GM10847 (cell line): ENCODE results near the gene MESP1.

Source experiments
- POLR2A ChIP-seq: IDR thresholded peaks from 2 replicates; pipeline ENCODE4 v1.6.1; 2011; ENCODE audit not compliant: insufficient read length; ENCODE audit errors: extremely low read depth

The MESP1 gene, protein sequence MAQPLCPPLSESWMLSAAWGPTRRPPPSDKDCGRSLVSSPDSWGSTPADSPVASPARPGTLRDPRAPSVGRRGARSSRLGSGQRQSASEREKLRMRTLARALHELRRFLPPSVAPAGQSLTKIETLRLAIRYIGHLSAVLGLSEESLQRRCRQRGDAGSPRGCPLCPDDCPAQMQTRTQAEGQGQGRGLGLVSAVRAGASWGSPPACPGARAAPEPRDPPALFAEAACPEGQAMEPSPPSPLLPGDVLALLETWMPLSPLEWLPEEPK

GRCh38 chr15:89750560-89751542 lies at the start of gene MESP1:
MESP1 (minus strand) TSS chr15:89751249; CDS start chr15:89751231, 18 bp downstream.
- peak; percentile 45 for TF ChIP-seq POLR2A

DNA sequence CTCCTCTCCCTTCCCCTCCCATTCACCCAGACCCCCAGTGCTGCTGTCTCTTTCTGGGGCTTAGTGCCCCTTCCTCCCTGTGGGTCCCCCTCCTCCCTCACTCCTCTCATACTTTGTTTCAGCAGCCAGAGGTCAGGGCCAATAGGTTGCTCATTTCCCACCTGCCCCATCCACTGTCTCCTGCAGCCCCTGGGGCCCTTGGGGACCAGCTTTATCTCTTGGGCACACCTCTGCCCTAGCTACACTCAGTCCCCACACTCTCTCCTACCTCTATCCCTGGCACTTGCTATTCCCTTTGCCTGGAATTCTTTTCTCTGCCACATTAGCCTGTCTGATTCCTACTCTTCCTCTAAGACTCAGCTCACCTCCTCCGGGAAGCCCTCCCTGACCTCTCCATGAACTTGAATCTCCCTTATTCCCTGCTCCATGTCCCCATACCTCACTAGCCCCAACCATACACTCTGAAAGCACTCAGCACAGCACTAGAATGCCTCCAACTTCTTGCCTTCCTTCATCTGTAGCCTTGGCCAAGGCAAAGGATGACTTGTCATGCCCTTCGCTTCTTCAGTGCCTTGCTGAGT lies 49.0 kb upstream of the MESP1 start:
- TF ChIP-seq POLR2A = no peak

DNA sequence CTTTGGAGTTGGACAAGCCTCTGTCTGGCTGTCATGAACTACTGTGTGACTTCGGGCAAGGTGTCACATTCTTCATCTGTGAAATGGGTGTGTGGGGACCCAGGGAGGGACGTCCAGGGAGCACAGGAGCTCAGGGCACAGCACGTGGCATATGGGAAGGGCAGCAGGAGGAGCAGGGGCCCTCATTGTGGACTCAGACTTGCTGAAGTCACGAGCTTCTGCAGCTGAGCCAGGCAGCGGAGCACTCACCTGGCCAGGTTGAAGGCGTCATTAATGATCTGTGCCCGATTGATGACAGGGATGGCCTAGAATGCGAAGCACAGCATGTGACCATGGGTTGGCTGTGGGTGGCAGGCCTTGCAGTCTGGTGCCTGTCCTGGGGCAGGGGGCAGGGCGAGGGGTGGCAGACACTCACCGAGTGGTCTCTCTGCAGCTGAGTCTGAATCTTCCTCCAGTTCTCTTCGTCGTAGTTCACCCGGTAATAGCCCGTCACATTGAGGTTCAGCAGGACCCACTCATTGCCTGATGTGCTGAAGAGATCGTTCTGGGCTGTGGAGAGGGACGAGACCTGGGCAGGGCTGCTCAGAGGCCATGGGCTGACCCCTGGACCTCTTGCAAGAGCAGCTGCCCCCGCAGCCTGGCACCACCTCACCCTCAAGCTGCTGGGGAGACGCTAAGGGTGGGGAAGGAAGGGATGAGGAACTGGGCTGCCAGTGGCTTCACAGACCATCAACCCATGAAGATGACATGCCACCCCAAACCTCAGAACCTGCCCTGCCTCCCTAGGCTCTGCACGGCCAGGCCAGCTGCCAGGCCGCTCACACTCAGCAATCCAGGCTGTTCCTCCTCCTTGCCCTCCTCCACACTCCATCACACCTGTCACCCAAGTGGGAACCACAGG lies 48.2 kb upstream of the MESP1 start:
- no peak for TF ChIP-seq POLR2A

DNA sequence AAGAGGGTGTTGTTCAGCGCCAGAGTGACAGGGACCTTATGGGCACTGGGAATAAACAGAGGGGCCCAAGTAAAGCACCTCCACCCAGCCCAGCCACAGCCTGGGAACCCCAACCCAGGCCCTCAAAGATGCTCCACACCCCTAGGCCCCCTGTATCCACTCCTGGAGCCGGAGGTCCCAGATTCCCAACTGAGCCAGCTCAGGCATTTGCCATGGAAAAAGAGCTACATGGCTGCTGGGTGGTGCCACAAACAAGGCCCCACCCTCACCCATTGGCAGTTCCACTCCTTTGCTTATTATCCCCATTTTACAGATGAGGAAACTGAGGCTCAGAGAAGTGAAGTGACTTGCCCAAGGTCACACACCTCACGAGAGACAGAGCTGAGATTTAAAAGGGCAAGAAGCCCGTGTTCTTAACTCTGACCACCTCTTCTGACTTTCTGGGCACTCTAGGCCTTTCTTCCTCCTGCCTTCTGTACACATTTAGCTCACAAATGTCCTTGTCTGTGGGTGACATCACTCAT lies 46.7 kb upstream of the MESP1 start:
- TF ChIP-seq POLR2A = no peak

- TF ChIP-seq POLR2A = no peak
Measured at GRCh38 chr15:89795996-89796395, 44.9 kb upstream of the MESP1 start.

GRCh38 chr15:89794627-89795241 lies 43.7 kb upstream of the MESP1 start:
- TF ChIP-seq POLR2A = no peak

DNA sequence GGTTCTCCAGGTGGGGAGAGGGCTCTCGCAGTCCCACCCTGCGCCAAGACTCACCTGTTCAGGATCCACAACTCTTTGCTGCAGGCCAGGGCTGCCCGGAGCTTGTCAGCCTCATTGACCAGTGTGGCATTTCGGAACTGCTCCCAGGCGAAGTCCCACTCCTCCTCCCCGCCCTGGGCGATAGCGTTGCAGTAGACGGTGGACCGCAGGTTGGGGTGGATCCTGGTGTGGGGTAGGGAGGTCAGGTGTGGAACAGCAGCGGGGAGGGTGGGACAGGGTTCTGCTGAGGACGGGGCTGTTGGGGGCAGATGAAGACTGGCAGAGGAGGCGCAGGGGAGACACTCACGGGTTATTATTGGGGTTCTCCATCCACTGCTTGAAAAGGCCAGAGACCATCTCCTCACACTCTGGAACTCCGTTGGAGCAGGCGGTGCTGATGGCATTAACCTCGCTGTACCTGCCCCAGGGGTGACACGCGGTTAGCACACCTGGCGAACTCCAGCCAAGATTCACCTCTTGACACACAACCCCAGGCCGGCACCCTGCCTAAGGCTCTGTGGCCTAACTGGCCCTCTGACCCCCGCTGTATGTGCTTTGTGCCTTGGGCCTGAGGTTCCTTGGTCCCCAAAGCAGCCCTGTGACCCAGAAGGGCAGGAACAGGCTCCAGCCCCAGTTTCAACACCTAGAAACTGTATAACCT lies 41.2 kb upstream of the MESP1 start:
- TF ChIP-seq POLR2A = no peak

DNA sequence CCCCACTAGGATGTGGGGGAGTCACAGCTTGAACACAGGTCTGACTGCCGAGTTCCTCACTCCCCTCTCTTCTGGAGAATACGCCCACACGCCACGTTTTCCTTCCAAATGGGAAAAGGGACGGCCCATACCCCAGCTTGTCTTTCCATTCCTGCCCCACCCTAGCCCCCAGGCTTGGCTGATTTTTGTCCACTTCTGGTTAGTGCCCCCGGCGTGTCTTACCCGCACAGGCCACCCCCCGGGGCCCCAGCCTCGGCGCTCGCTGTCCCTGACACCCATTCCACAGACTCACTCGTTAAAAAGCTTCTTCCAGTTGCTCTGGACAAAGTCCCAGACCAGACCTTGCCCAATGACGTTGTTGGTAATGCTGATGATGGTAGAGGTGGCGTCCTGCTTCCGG lies 39.6 kb upstream of the MESP1 start:
- TF ChIP-seq POLR2A = no peak

- TF ChIP-seq POLR2A = no peak
Measured at GRCh38 chr15:89790206-89790605, 39.2 kb upstream of the MESP1 start.

- TF ChIP-seq POLR2A = no peak
Measured at GRCh38 chr15:89787944-89788343, 36.9 kb upstream of the MESP1 start.

DNA sequence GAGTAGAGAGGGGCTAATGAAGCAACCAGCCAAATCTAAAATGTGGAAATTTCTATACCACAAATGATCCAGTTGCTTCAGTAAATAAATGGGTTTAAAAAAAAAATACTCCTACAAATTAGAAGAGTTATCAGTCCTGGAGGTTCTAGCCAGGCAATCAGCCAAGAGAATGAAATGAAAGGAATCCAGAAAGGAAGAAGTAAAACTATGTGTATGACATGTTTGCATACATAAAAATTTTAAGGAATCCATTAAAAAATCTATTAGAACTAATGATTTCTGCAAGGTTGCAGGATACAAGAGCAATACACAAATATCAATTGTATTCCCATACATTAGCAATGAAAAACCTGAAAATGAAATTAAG lies 34.7 kb upstream of the MESP1 start:
- TF ChIP-seq POLR2A = no peak

DNA sequence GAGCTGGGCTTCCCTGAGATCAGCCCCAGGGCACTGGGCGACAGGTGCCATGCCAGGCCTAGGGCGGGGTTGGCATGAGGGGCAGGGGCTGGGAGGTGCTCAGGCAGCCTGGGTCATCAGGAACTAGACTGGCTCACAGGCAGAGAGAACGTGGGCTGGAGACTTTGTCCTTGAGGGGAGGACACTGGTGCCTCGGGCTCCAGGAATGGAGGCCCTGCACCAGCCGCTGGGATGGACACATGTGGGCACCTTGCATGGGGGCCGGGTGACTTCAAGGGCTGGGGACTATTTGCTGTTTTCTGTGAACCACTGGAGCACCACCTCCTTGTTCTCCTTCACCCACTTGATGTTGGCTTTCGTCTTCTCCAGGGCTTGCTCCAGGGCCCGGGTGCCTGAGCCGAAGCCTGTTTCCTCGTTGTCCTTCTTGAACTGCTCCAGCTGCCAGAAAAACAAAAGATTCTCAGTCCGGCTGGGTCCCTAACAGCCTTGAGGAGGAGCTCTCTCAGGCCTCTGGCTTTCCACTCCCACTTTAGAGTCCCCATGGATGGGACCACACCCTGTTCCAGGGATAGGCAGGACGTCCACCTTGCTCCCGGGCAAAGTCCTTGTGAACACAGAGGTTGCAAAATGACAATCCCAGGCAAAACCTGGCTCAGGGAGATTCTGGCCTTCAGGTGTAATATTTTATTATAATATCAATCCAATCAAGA lies 34.2 kb upstream of the MESP1 start:
- no peak for TF ChIP-seq POLR2A

DNA sequence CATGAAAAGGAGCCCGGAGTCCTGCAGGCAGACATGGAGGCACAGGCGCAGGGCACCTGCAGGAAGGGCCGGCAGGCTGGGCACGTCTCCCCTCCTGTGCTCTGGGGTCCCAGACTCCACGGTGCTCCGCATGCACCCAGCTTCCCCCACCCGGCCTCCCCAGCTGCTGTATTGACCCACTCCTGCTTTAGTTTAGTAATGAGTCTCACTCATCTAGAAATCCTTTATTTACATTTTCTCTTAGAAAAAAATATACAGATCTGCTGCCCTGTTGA lies 33.6 kb upstream of the MESP1 start:
- no peak for TF ChIP-seq POLR2A
